ENCODE measurements around the gene LRP1B.

LRP1B gene

DNA sequence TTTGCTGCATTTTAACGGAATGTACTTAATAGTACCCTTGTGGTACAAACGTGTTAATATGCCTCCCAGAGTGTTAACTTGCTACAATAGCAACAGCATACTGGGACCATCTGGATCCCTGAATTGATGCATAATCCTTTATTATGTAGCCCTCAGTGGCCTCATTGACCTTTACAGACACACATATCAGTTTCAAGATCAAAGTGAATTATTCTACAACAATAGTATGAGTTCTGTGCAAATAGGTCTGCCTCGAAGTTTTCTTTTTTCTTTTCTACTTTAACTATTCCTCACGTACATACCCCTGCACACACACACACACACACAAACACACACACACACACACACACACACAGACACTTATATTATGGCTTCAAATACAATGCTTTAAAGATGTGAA lies 1622.1 kb downstream of the LRP1B start:
- no peaks in the 10 kb centered on the region for H3K27me3 ChIP-seq
- H3K4me3 ChIP-seq (ENCODE audit: low read depth, low read length) = no peak overlapping the region
- H3K4me1 ChIP-seq = no peaks in the 10 kb centered on the region
- no peak for DNase-seq
- TF ChIP-seq, protein P1, sequence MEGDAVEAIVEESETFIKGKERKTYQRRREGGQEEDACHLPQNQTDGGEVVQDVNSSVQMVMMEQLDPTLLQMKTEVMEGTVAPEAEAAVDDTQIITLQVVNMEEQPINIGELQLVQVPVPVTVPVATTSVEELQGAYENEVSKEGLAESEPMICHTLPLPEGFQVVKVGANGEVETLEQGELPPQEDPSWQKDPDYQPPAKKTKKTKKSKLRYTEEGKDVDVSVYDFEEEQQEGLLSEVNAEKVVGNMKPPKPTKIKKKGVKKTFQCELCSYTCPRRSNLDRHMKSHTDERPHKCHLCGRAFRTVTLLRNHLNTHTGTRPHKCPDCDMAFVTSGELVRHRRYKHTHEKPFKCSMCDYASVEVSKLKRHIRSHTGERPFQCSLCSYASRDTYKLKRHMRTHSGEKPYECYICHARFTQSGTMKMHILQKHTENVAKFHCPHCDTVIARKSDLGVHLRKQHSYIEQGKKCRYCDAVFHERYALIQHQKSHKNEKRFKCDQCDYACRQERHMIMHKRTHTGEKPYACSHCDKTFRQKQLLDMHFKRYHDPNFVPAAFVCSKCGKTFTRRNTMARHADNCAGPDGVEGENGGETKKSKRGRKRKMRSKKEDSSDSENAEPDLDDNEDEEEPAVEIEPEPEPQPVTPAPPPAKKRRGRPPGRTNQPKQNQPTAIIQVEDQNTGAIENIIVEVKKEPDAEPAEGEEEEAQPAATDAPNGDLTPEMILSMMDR (IDR thresholded peaks at IDR 0.05; ENCODE audit: low read depth, low read length) = no peak
- H3K9me3 ChIP-seq = no peaks in the 10 kb centered on the region
- no peaks in the 10 kb centered on the region for H3K36me3 ChIP-seq

DNA sequence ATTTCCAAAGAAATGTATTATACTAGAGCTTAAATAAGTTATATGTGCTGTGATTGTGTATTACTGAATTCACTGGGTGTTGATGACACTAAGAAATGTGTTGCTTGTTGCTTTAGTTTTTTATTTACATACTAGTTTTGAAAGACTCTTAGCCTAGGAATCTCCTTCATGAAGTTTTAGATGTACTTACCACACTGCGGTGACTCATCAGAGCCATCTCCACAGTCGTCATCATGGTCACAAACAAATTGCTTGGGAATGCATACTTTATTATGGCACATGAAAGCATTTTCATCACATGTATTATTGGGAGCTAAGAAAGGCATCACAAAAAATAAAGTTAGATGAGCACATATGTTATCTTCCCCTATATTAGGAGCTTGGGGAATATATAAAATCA lies 1624.2 kb downstream of the LRP1B start:
- H3K4me1 ChIP-seq = no peaks in the 10 kb centered on the region
- H3K36me3 ChIP-seq = no peaks in the 10 kb centered on the region
- no peak overlapping the region for H3K4me3 ChIP-seq (ENCODE audit: low read depth, low read length)
- H3K9me3 ChIP-seq = no peaks in the 10 kb centered on the region
- H3K27me3 ChIP-seq = no peaks in the 10 kb centered on the region
- TF ChIP-seq, protein P1 (IDR thresholded peaks at IDR 0.05; ENCODE audit: low read depth, low read length) = no peak
- DNase-seq = no peak

DNA sequence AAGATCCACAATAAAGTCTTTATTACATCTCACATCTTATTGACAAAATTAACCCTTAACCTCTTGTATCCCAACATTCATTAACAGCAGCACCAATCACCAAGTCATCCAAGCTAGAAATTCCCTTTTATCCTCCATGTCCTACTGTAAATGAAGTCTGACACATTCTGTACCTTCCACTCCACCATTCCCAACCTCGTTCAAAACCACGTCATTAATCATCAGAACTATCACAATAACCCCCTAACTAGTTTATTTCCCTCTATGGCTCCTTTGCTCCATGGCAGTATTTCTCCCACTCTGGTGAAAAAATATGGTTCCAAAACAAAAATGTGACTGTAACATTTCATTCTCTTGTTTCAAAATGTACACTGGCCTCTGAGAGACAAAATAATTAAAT lies 1626.2 kb downstream of the LRP1B start:
- Histone ChIP-seq H3K9me3 (no peaks in the 10 kb centered on the region), H3K4me3 (ENCODE audit: low read depth, low read length) (no peak overlapping the region), H3K27me3 (no peaks in the 10 kb centered on the region), H3K36me3 (no peaks in the 10 kb centered on the region), H3K4me1 (no peaks in the 10 kb centered on the region)
- TF ChIP-seq, protein P1 (IDR thresholded peaks at IDR 0.05; ENCODE audit: low read depth, low read length) = no peak
- DNase-seq = no peak

DNA sequence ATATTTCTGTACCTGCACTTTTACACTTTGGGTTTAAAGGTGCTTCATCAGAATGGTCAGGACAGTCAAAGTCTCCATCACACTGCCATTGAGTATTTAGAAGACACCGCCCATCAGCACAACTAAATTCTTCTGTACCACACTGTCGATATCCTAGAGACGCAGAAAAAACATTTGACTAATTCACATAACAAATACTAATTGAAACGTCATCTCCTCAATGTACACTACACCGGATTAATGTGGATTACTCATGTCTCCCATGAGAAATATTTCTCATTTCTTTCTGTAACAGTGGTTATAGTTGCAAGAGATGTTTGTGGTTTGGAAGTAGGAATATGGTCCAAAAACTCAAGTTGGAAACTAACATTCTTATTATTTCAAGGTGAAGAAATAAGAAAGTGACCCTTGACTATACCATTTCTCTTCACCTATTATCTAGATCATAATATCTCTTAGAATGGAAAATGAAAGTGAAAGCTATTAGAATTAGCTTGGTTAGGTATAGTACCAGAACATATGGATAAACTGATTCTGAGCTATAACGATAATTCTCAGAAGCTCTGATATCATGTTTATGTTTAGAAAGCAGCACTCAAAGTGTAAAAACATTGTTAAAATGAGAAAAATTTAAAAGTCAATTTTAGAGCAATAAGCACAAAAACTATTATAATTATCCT lies 1627.7 kb downstream of the LRP1B start:
- Histone ChIP-seq H3K9me3 (no peaks in the 10 kb centered on the region), H3K4me1 (no peaks in the 10 kb centered on the region), H3K27me3 (no peaks in the 10 kb centered on the region), H3K36me3 (no peaks in the 10 kb centered on the region), H3K4me3 (ENCODE audit: low read depth, low read length) (no peak overlapping the region)
- TF ChIP-seq, protein P1 (IDR thresholded peaks at IDR 0.05; ENCODE audit: low read depth, low read length) = no peak
- DNase-seq = no peak

DNA sequence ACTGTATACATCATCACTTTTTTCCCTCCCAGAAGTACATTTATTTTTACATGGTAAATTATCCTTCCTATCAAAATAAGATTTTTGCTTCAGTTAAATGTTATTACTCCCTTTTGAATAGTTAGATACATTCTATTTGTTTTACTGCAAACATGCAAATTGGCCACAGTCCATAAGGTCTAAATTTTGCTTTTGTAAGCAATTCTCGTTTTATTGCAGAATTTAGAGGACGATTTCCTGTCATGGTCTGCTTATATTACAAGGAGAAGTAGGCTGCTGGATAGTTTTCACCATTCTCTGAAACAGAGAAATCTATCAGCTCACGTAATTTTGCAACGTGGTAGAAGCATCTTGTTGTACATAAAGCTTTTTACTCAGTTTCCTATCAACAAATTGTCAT lies 1632.5 kb downstream of the LRP1B start:
- TF ChIP-seq, protein P1 (IDR thresholded peaks at IDR 0.05; ENCODE audit: low read depth, low read length) = no peak
- Histone ChIP-seq H3K9me3 (no peaks in the 10 kb centered on the region), H3K4me1 (no peaks in the 10 kb centered on the region), H3K36me3 (no peaks in the 10 kb centered on the region), H3K27me3 (no peaks in the 10 kb centered on the region), H3K4me3 (ENCODE audit: low read depth, low read length) (no peak overlapping the region)
- DNase-seq = no peak

DNA sequence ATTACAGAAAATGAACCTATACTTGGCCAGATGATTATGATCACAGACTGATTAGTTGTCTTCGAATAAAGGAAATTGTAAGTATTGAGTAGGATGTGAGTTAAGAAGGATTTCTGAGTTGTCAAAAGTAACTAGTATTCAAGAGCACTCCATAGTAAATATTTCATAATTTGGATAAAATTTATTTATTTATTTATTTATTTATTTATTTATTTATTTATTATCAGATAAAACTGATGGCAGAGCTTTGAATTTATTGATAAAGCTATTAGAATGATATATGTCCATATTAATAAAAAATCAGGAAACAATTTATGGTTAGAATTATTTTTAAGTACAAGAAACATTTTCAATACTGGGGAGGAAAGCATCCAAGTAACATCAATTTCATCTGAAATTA lies 1634.1 kb downstream of the LRP1B start:
- H3K4me1 ChIP-seq = no peaks in the 10 kb centered on the region
- TF ChIP-seq, protein P1 (IDR thresholded peaks at IDR 0.05; ENCODE audit: low read depth, low read length) = no peak
- no peak overlapping the region for H3K4me3 ChIP-seq (ENCODE audit: low read depth, low read length)
- H3K36me3 ChIP-seq = no peaks in the 10 kb centered on the region
- DNase-seq = no peak
- no peaks in the 10 kb centered on the region for H3K9me3 ChIP-seq
- no peaks in the 10 kb centered on the region for H3K27me3 ChIP-seq
